GM12865 (cell line): ENCODE data around the gene RBM17.

Experiments
- DNase-seq: peaks from one replicate; pipeline ENCODE4 v3.0.0; 2010; ENCODE audit warnings: low read depth
- H3K4me3 ChIP-seq: 2 replicates; pipeline ENCODE4 v1.5.1; 2011; ENCODE audit warnings: mild to moderate bottlenecking, low read depth, low read length, control low read depth
- TF ChIP-seq, protein P1 (sequence below): IDR thresholded peaks from 2 replicates; pipeline ENCODE4 v1.5.1; 2011; ENCODE audit warnings: low read length, control low read depth, low read depth, inconsistent platforms; ENCODE audit not compliant: insufficient read depth; ENCODE audit errors: missing control alignments

Gene RBM17

DNA sequence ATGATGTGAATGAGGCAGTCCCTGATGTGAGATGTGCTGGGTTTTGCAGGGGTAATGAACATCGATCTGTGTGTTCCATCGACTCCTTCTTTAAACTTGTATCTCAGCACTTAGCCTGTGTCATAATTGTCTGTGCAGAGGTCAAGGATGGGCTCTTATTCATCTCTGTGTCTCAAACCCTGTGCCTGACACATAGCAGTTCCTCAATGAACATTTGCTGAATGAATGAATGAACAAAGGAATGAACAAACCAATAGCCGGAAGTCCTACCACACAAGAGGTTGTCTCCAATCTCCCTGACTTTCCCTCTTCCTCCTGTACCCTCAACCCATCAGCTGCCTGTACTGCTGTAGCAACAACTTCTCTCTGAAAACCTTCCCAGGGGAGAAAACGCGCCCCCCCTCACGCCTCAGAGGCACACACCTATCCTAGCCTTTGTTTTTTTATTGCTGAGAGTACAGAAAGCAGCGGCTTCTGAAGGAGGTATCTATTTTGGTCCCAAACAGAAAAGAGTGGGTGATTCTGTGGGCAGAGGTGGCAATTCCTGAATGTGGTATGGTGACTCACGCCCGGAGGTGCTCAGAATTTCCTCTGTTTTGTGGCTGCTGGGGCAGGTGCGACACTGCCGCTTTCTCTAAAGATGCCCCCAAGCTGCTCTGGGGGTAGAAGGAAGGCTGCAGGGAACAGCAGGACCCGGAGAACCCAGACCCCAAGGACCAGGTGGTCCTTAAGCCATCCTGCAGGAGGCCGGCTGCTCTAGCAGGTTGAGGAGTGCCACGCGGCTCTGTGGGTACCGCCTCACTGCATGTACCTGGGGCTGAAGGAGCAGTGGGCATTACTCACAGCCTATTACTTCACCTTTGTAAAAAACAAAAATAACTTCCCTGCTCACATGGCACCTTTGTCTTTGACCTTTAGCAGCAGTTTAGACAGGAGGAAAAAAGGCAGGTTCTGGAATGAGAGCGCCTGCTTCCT, 36.3 kb upstream of the RBM17 start:
- peak overlapping the region; percentile 9; the same call in 1 of the 2 replicates for H3K4me3 ChIP-seq
- peak; percentile 76 for DNase-seq
- TF ChIP-seq, protein P1, sequence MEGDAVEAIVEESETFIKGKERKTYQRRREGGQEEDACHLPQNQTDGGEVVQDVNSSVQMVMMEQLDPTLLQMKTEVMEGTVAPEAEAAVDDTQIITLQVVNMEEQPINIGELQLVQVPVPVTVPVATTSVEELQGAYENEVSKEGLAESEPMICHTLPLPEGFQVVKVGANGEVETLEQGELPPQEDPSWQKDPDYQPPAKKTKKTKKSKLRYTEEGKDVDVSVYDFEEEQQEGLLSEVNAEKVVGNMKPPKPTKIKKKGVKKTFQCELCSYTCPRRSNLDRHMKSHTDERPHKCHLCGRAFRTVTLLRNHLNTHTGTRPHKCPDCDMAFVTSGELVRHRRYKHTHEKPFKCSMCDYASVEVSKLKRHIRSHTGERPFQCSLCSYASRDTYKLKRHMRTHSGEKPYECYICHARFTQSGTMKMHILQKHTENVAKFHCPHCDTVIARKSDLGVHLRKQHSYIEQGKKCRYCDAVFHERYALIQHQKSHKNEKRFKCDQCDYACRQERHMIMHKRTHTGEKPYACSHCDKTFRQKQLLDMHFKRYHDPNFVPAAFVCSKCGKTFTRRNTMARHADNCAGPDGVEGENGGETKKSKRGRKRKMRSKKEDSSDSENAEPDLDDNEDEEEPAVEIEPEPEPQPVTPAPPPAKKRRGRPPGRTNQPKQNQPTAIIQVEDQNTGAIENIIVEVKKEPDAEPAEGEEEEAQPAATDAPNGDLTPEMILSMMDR = no peak

DNA sequence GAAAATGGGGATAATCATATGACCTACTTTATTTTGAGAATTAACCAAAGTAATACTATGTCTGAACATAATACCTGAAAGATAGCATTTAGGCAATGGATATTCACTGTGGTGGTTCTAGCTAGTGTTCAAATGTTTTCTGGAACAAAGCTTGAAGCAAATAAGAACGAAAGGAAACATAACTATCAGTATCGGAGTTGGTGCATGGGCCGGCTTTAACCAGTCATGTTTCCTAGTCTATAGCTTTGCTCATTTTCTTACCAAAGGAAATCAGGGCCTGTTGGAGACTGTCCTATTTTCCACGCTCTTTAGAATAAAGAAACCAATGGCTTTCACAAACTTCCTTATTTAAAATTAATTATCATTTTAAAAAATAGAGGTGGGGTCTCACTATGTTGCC, 35.5 kb upstream of the RBM17 start:
- TF ChIP-seq, protein P1 = no peak

DNA sequence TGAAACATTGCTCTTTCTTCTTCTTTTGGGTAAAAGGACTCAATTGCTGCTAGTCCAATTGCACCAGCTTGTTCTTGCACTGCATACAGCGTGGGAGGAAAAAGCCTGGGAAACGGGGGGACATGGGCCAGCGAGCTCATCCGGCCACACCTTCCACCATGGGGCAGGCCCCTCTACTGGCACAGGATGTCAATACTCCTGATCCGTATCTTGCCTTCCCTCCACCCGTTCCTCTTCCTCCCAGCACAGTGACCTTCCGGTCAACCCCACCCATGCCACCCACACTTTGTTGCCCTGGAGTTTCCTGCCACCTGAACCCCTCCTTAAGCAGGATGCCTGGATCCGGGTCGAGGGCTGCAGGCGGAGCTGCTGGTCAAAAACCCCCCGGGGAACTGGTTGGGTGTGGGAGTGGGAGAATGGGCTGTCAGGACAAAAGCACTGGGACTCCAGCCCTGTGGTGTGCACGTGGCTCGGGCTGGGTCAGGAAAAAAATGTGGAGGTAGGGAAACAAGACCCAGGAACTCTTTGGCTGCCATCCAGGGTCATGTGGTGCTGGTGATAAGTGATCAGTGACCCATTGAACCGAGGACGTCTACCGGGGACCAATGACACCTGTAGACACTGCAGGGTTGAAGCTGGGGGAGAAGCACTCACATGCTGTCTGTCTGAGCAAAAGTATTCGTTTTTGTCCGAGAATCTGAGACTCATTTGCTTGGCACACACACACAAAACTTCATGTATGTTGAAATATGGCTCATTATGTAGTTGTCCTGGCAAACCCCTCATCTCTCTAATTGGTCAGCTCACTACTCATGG, 34.8 kb upstream of the RBM17 start:
- H3K4me3 ChIP-seq = no peak overlapping the region
- TF ChIP-seq, protein P1 = no peak

More for the DNA sequence above, 35.5 kb upstream of the RBM17 start:
- no peak overlapping the region for H3K4me3 ChIP-seq
- no peak for DNase-seq

DNA sequence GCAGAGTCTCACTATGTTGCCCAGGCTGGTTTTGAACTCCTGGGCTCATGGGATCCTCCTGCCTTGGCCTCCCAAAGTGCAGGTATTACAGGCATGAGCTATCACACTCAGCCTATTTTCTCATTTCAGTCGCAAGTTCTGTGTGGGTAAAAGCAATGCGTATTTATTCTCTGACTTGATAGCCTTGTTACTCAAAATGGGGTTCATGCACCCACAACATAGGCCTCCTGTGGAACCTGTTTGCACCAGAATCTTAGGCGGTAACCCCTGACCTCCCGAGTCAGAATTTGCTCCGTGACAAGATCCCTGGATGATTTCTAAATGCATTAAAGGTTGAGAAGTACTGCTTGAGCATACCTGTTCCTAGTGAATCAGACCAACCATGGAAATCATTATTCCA, 34.0 kb upstream of the RBM17 start:
- no peak overlapping the region for H3K4me3 ChIP-seq
- TF ChIP-seq, protein P1 = no peak
- DNase-seq = no peak

More for the DNA sequence above, 34.8 kb upstream of the RBM17 start:
- DNase-seq = peak; percentile 52

DNA sequence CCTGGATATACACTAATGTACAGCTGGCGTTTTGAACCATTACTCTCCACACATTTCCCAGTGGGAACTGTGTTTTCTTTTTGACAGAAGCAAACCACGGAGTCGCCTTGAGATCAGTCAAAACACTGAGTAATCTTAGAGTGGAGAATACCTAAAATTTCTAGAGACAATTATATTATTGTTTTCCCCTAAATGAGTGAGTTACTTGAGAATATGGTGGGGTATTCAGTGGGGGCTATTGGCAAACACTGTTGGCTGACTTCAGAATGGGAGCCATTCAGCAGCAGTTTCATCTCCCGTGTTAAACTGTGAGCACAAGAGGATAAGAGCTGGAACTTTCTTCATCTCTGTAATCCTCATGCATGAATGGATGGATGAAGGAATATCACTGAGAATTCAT, 32.9 kb upstream of the RBM17 start:
- H3K4me3 ChIP-seq = no peak overlapping the region
- DNase-seq = no peak

DNA sequence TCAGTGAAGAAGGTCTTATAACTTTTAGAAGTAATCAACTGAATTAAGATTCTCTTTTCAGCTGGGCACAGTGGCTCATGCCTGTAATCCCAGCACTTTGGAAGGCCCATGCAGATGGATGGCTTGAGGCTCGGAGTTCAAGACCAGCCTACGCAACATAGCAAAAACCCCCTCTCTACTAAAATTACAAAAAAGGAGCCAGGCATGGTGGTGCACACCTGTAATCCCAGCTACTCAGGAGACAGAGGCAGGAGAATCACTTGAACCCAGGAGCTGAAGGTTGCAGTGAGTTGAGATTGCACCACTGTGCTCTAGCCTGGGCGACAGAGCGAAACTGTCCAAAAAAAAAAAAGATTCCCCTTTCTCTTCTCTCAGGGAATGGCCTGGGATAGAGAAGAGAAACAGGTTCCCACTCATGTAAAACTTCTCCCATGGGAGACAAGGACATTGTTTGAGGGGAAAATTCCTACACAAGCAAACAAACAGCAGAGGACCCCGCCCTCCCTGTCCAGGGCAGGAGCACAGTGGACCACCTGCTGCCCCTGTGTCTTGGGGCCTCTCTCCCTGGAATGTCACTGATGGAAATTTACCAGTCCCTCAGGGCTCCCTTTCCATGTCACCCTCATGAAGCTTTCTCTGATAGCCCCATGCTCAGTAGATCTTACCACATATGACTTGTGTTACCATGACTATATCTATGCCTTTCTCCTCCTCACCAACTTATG, 32.3 kb upstream of the RBM17 start:
- H3K4me3 ChIP-seq = no peak overlapping the region
- DNase-seq = no peak
- TF ChIP-seq, protein P1 = no peak

More for the DNA sequence above, 32.9 kb upstream of the RBM17 start:
- TF ChIP-seq, protein P1 = no peak
